ENCODE data around the gene PLEKHA4. TPM values are rescaled to one million over a fixed set of nuclear protein-coding genes. Genes with fewer than 3 reads are reported as not detected.
A peak's percentile ranks its signal among the peaks of the same experiment; 100 is the strongest.

Gene PLEKHA4
- total and polyA plus RNA-seq, 9 of the 15 experiments (the other 6 are each of a cell fraction or from before 2014, with no cell fraction given) = 0.07 to 30.8 (median 11.4) TPM

DNA sequence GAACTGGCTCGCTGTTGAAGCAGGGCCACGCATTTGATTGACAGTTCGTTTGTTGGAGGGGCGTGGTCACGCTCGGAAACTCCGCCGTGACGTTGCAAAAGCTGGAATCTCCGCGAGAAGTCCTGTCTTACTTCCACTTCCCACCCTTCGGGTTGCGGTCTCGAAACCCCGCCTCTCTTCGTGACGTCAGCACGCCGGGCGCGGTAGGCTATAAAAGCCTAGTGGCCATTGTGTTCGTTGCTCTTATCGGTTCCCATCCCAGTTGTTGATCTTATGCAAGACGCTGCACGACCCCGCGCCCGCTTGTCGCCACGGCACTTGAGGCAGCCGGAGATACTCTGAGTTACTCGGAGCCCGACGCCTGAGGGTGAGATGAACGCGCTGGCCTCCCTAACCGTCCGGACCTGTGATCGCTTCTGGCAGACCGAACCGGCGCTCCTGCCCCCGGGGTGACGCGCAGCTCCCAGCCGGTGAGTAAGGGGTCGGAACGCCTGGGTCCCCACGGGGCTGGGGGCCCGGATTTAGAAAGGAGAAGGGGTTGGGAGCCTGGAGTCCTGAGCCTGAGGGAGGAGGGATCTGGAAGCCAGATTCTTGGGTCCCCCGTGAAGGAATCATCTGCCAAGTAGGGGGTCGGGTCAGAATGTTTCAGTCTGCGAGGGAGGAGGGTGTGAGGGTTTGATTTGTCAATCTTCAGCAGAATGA lies 3.9 kb upstream of the PLEKHA4 start, which contains the start of gene PPP1R15A (continued):
- 0 out of 2 replicates have a peak, but pooled peaks have one; percentile 36 for TF ChIP-seq ZBTB33 (CRISPR knock-in tag; IDR thresholded peaks at IDR 0.05)
- peak; percentile 93 for TF ChIP-seq ZNF609 (CRISPR knock-in tag; IDR thresholded peaks at IDR 0.05; ENCODE audit: borderline replicate concordance)
- TF ChIP-seq, protein P1, sequence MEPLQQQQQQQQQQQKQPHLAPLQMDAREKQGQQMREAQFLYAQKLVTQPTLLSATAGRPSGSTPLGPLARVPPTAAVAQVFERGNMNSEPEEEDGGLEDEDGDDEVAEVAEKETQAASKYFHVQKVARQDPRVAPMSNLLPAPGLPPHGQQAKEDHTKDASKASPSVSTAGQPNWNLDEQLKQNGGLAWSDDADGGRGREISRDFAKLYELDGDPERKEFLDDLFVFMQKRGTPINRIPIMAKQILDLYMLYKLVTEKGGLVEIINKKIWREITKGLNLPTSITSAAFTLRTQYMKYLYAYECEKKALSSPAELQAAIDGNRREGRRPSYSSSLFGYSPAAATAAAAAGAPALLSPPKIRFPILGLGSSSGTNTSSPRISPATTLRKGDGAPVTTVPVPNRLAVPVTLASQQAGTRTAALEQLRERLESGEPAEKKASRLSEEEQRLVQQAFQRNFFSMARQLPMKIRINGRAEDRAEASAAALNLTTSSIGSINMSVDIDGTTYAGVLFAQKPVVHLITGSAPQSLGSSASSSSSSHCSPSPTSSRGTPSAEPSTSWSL (CRISPR knock-in tag; IDR thresholded peaks at IDR 0.05; ENCODE audit: borderline replicate concordance) = no peak
- TF ChIP-seq ETV5 (CRISPR knock-in tag; IDR thresholded peaks at IDR 0.05; ENCODE audit: low read depth) = 0 out of 2 replicates have a peak, but pooled peaks have one; percentile 43
- TF ChIP-seq AFF4 (CRISPR knock-in tag; IDR thresholded peaks at IDR 0.05) = peak; percentile 99
- no peak for TF ChIP-seq ZBTB34 (CRISPR knock-in tag; IDR thresholded peaks at IDR 0.05)
